Lower lobe of right lung (tissue), 2 donors: ENCODE data around the gene SKP1. TPM values are rescaled to one million over a fixed set of nuclear protein-coding genes. Genes with fewer than 3 reads are reported as not detected.
A peak's percentile ranks its signal among the peaks of the same experiment; 100 is the strongest.

ENCODE experiments used
- ATAC-seq, 2 donors: fragments of 200-7000 bp; cut with Tn5 transposase; one replicate each; pipeline ENCODE4 v1.9.1; 2020 to 2022; ENCODE audit warnings: mild to moderate bottlenecking in 2 of 2, moderate library complexity in 2 of 2
- DNase-seq: peaks from one replicate; pipeline ENCODE4 v3.0.0-alpha.2; 2020
- H3K27ac ChIP-seq: fragments of 200-600 bp; one replicate; pipeline ENCODE4 v1.8.0; 2022
- H3K27me3 ChIP-seq: fragments of 200-600 bp; one replicate; pipeline ENCODE4 v1.8.0; 2022; ENCODE audit warnings: low read depth
- H3K36me3 ChIP-seq: fragments of 200-600 bp; one replicate; pipeline ENCODE4 v1.8.0; 2022; ENCODE audit warnings: mild to moderate bottlenecking
- H3K4me1 ChIP-seq: fragments of 200-600 bp; one replicate; pipeline ENCODE4 v1.8.0; 2022
- H3K4me3 ChIP-seq: fragments of 200-600 bp; one replicate; pipeline ENCODE4 v1.8.0; 2022; ENCODE audit warnings: mild to moderate bottlenecking
- H3K9me3 ChIP-seq: fragments of 200-600 bp; one replicate; pipeline ENCODE4 v1.8.0; 2022
- intact Hi-C: fragments of 100-400 bp; cut with DNase I; formaldehyde crosslinking; loops from one replicate; pipeline ENCODE4 v1.11.0; 2022
- total RNA-seq: library from RNA; stranded (reverse); fragmentation: NEBNext Ultra II Directional; extraction: Animal tissue kit (Norgen Biotek cat#: 25700); gene quantifications from one replicate; pipeline ENCODE4 v1.2.1, GENCODE V29; 2021
- TF ChIP-seq, protein P1 (sequence below): fragments of 200-600 bp; IDR thresholded peaks from one replicate; pipeline ENCODE4 v1.8.0; 2022; ENCODE audit warnings: antibody characterized with exemption, mild to moderate bottlenecking
- donor health status: DM: no; HTN: yes; CAD: no; lungs with severe emphysema.

The SKP1 gene
- total RNA-seq, 1 donor from 2014 or later = 249 TPM

DNA sequence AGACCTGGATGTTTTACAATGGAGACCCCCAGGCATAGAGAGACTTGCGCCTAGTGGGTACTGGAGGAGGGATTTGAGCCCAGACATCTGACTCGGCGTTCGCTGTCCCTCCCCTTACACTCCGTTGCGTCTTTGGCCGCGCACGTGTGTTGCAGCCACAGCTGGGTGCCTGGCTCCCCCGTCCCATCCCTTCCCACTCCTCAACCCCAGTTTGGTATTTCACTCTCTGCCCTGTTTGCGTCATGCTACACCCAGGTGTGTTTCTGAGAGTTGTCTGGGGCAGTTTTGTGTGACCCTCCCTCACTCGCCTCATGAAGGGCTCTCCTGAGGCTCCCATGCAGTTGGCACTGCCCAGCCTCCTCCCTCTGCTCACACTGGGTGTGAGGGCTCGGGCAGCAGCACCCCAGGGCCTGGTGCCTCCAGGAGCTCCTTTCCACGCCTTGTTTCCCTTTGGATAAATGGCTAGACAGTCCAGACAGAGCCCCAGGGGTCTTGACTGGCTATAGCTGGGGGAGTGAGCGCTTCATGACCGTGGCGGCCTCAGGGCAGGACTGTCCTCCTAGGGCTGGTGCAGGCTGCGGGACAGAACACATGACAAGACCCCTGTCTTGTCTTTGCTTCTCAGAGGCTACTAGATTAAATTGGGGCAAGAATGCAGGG lies 48.6 kb downstream of the SKP1 start:
- H3K9me3 ChIP-seq = no peaks in the 10 kb centered on the region
- intact Hi-C loops = no loop called here
- no peaks in the 10 kb centered on the region for H3K27me3 ChIP-seq
- DNase-seq (no peak), ATAC-seq (no peak)
- H3K36me3 ChIP-seq = peaks cover 5% of the 10 kb centered on the region
- peaks cover 71% of the 10 kb centered on the region for H3K4me1 ChIP-seq
- no peak overlapping the region for H3K4me3 ChIP-seq
- peak overlapping the region; percentile 60 for H3K27ac ChIP-seq
- TF ChIP-seq, protein P1, sequence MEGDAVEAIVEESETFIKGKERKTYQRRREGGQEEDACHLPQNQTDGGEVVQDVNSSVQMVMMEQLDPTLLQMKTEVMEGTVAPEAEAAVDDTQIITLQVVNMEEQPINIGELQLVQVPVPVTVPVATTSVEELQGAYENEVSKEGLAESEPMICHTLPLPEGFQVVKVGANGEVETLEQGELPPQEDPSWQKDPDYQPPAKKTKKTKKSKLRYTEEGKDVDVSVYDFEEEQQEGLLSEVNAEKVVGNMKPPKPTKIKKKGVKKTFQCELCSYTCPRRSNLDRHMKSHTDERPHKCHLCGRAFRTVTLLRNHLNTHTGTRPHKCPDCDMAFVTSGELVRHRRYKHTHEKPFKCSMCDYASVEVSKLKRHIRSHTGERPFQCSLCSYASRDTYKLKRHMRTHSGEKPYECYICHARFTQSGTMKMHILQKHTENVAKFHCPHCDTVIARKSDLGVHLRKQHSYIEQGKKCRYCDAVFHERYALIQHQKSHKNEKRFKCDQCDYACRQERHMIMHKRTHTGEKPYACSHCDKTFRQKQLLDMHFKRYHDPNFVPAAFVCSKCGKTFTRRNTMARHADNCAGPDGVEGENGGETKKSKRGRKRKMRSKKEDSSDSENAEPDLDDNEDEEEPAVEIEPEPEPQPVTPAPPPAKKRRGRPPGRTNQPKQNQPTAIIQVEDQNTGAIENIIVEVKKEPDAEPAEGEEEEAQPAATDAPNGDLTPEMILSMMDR = no peak

DNA sequence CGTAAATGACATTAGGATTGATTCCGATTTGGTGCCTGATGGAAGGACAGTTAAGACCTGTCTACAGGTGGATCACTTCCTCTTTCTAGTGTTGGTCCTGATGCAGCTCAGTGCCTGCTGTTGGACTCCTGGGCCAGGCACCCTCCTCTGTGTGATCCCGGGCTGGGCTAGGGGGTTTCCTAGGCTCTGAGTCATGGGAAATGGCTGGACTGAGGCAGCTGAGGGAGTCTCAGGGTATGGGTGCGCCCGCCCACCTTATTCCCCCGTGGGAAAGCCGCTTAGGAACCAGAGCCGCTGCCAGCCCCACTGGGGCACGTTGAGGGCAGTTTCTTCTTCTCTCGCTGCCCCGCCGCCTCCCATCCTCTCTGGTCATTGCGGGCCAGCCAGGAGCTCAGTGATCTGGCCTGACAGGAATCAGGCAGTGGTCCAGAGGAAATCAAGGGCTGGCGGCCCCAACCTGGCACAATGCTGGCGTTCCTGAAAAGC lies 49.3 kb downstream of the SKP1 start:
- TF ChIP-seq, protein P1 = no peak
- DNase-seq = no peak
- intact Hi-C loops = no loop called here

DNA sequence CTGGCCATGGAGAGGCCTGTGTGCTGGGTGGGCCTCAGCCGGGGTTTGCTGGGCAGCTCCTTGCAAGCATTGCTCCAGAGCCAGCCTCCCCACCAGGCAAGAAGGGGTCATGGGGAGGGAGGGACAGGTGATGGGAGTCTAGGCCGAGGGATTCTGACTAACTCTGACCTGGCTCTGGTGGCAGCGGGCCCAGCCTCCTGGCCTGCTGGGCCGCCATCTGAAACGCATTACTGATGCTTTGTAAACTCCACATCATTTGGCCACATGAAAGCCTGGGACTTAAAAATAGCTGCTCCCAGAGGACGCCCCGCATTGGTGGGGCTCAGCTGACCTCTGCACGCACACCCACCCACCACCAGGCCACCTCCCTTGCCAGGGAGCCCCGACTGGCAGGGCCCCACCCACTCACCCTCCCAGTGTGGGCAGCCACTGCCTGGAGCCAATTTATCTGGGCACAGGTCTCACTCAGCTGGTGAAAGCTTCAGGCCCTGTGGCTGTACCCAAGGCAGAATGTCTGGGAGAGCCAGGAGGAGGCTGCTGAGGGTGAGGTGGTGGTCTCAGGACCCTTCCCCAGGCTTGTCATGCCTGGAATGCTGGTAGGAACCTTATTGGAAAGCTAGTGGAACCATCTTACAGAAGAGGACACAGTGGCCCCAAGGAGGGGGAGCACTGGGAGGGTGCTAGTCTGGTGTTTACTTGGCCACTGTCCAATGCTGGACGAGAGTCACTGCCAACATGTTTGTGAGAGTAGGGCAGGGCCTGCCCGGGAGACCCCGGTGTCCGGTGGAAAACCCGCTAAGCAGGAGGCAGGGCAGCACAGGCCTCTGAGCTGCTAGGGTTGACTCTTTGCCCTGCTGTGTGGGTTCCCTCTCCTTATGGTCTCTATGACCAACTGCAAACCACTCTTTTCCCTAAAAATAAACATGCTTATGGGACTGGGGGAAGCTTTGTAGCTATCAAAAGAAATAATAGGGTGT lies 51.4 kb downstream of the SKP1 start:
- peak overlapping the region; percentile 64 for H3K27ac ChIP-seq

More for the DNA sequence above, 49.3 kb downstream of the SKP1 start:
- H3K4me3 ChIP-seq = no peak overlapping the region
- no peak for ATAC-seq
- H3K9me3 ChIP-seq = no peaks in the 10 kb centered on the region
- no peaks in the 10 kb centered on the region for H3K27me3 ChIP-seq
- peaks cover 5% of the 10 kb centered on the region for H3K36me3 ChIP-seq
- H3K27ac ChIP-seq = peak overlapping the region; percentile 60
- peaks cover 71% of the 10 kb centered on the region for H3K4me1 ChIP-seq

DNA sequence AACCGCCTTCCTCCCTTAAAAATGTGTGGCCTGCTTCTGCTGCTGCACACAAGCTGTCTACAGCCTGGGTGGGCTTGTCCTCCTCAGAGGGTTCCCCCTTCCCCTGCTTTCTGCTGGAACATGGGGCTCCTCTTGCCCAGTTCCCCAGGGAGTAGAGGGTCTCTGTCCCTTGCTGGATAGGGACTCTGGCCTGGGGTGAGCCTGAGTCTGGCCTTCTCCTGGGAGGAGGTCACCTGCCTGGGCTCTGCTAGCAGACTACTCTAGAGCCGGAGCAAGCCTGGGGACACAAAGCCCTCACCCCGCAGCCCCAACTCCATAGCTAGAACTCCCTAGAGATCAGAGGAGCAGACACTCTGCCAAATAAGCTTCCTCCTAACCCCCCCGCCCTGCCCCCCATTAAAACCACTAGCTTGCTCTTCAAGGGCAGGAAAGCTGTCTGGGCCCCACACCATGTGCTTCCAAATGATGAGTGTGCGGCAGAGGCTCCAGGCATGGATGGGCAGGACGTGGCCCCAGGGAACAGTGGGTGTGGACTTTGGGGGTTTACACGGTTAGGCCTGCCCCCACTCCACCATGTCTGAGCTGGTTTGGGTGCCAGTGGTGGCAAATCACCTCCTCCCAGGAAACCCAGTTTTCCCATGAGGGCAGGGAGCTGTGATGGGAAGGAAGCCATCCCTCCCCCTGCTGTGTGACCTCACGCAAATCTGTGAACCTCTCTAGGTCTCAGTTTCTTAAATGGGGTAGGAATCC lies 52.3 kb downstream of the SKP1 start:
- peaks cover 54% of the 10 kb centered on the region for H3K4me1 ChIP-seq
- peak overlapping the region; percentile 64 for H3K27ac ChIP-seq
- H3K36me3 ChIP-seq = no peaks in the 10 kb centered on the region
- DNase-seq (no peak), ATAC-seq (peak in 1 of 2 donors; percentile 6)
- H3K4me3 ChIP-seq = no peak overlapping the region
- H3K27me3 ChIP-seq = no peaks in the 10 kb centered on the region
- TF ChIP-seq, protein P1 = no peak
- H3K9me3 ChIP-seq = no peaks in the 10 kb centered on the region
- intact Hi-C loops = no loop called here

More for the DNA sequence above, 51.4 kb downstream of the SKP1 start:
- no peaks in the 10 kb centered on the region for H3K9me3 ChIP-seq
- intact Hi-C loops = no loop called here
- ATAC-seq = peak; percentile 7
- H3K4me3 ChIP-seq = no peak overlapping the region
- peaks cover 62% of the 10 kb centered on the region for H3K4me1 ChIP-seq
- peaks cover 5% of the 10 kb centered on the region for H3K36me3 ChIP-seq
- H3K27me3 ChIP-seq = no peaks in the 10 kb centered on the region
- TF ChIP-seq, protein P1 = no peak
- no peak for DNase-seq

DNA sequence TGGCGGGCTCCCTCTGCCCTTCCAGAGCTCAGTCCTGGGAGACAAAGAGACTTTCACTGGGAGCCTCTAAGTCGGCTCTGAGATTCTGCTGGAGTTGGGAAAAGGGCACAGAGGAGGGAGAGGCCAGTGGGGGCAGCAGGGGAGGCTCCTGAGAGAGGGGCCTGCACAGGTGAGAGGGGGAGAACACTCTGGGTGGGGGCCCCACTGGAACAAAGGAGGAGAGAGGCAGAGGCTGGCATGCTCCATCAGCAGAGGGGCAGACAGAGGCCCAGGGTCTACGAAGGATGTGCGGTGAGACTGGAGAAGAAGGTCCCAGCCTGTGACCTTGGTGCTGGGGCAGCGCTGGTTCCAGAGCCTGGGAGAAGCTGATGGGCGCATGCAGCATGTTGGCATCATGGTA lies 53.4 kb downstream of the SKP1 start:
- TF ChIP-seq, protein P1 = no peak
- Histone ChIP-seq H3K27ac (no peak overlapping the region), H3K9me3 (no peaks in the 10 kb centered on the region), H3K27me3 (no peaks in the 10 kb centered on the region), H3K36me3 (no peaks in the 10 kb centered on the region), H3K4me1 (peaks cover 43% of the 10 kb centered on the region), H3K4me3 (no peak overlapping the region)
- intact Hi-C loops = no loop called here
- no peak for ATAC-seq
- no peak for DNase-seq
